Subcutaneous abdominal adipose tissue (tissue), 5 donors: ENCODE data around the gene GPR78.

Experiments used
- H3K27ac ChIP-seq: one replicate; pipeline ENCODE4 v1.7.0; 2013; ENCODE audit warnings: low read depth, mild to moderate bottlenecking, inconsistent platforms, low read length, moderate library complexity
- H3K27me3 ChIP-seq, 5 donors: one replicate each; pipeline ENCODE4 v1.7.0; 2013; ENCODE audit warnings: low read length in 5 of 5, inconsistent platforms in 1 of 5; ENCODE audit not compliant: control insufficient read depth in 5 of 5, insufficient read depth in 4 of 5
- H3K36me3 ChIP-seq, 5 donors: one replicate each; pipeline ENCODE4 v1.7.0; 2013; ENCODE audit warnings: low read length in 5 of 5; ENCODE audit not compliant: control insufficient read depth in 5 of 5, insufficient read depth in 5 of 5
- H3K4me1 ChIP-seq, 5 donors: one replicate each; pipeline ENCODE4 v1.7.0; 2013; ENCODE audit warnings: low read length in 5 of 5, mild to moderate bottlenecking in 3 of 5, moderate library complexity in 1 of 5; ENCODE audit not compliant: control insufficient read depth in 5 of 5, insufficient read depth in 5 of 5
- H3K4me3 ChIP-seq, 5 donors: one replicate each; pipeline ENCODE4 v1.7.0; 2013; ENCODE audit warnings: low read length in 5 of 5, low read depth in 1 of 5
- H3K9ac ChIP-seq, 5 donors: one replicate each; pipeline ENCODE4 v1.7.0; 2013; ENCODE audit warnings: low read length in 5 of 5, mild to moderate bottlenecking in 4 of 5, moderate library complexity in 3 of 5
- H3K9me3 ChIP-seq, 5 donors: one replicate each; pipeline ENCODE4 v1.7.0; 2013; ENCODE audit warnings: low read length in 5 of 5; ENCODE audit not compliant: control insufficient read depth in 5 of 5
- donor health status: healthy.
- donor health status: healthy.
- donor health status: healthy.
- donor health status: healthy.
- donor health status: healthy.

GPR78 gene

GRCh38 chr4:8553991-8554405, 26.2 kb upstream of the GPR78 start:
- Histone ChIP-seq H3K27ac (no peak overlapping the region), H3K9ac (no peak overlapping the region), H3K4me1 (no peaks in the 10 kb centered on the region), H3K9me3 (peaks cover 0 to 5% (median 0%) of the 10 kb centered on the region in 5 donors), H3K27me3 (peaks cover 0 to 6% (median 2%) of the 10 kb centered on the region in 5 donors), H3K4me3 (no peak overlapping the region), H3K36me3 (no peaks in the 10 kb centered on the region)

GRCh38 chr4:8554555-8555100, 25.6 kb upstream of the GPR78 start:
- no peaks in the 10 kb centered on the region for H3K36me3 ChIP-seq
- peaks cover 0 to 9% (median 2%) of the 10 kb centered on the region in 5 donors for H3K27me3 ChIP-seq
- no peak overlapping the region for H3K27ac ChIP-seq
- peaks cover 0 to 5% (median 0%) of the 10 kb centered on the region in 5 donors for H3K9me3 ChIP-seq
- H3K4me3 ChIP-seq, result no peak overlapping the region
- no peaks in the 10 kb centered on the region for H3K4me1 ChIP-seq
- H3K9ac ChIP-seq, result no peak overlapping the region

- Histone ChIP-seq H3K4me1 (no peaks in the 10 kb centered on the region), H3K9ac (no peak overlapping the region), H3K36me3 (no peaks in the 10 kb centered on the region), H3K27me3 (peaks cover 0 to 11% (median 2%) of the 10 kb centered on the region in 5 donors), H3K9me3 (peaks cover 0 to 5% (median 0%) of the 10 kb centered on the region in 5 donors), H3K27ac (no peak overlapping the region), H3K4me3 (no peak overlapping the region)
Measured at GRCh38 chr4:8555716-8556115, 24.5 kb upstream of the GPR78 start.

- no peak overlapping the region for H3K9ac ChIP-seq
- peaks cover 0 to 3% (median 0%) of the 10 kb centered on the region in 5 donors for H3K9me3 ChIP-seq
- no peaks in the 10 kb centered on the region for H3K4me1 ChIP-seq
- no peak overlapping the region for H3K4me3 ChIP-seq
- H3K36me3 ChIP-seq, result no peaks in the 10 kb centered on the region
- H3K27ac ChIP-seq, result no peak overlapping the region
- peaks cover 0 to 11% (median 2%) of the 10 kb centered on the region in 5 donors for H3K27me3 ChIP-seq
Measured at GRCh38 chr4:8556341-8557150, 23.6 kb upstream of the GPR78 start.

GRCh38 chr4:8557151-8558076, 22.8 kb upstream of the GPR78 start:
- no peak overlapping the region for H3K27ac ChIP-seq
- H3K36me3 ChIP-seq, result no peaks in the 10 kb centered on the region
- no peaks in the 10 kb centered on the region for H3K9me3 ChIP-seq
- no peak overlapping the region for H3K4me3 ChIP-seq
- H3K4me1 ChIP-seq, result no peaks in the 10 kb centered on the region
- peaks cover 0 to 9% (median 2%) of the 10 kb centered on the region in 5 donors for H3K27me3 ChIP-seq
- no peak overlapping the region for H3K9ac ChIP-seq

- Histone ChIP-seq H3K4me1 (no peaks in the 10 kb centered on the region), H3K9ac (no peak overlapping the region), H3K27me3 (peaks cover 0 to 9% (median 2%) of the 10 kb centered on the region in 5 donors), H3K27ac (no peak overlapping the region), H3K9me3 (no peaks in the 10 kb centered on the region), H3K36me3 (no peaks in the 10 kb centered on the region), H3K4me3 (no peak overlapping the region)
Measured at GRCh38 chr4:8558080-8558960, 21.9 kb upstream of the GPR78 start.

- Histone ChIP-seq H3K27me3 (peaks cover 0 to 9% (median 2%) of the 10 kb centered on the region in 5 donors), H3K4me3 (no peak overlapping the region)
Measured at GRCh38 chr4:8559011-8559410, 21.2 kb upstream of the GPR78 start.

GRCh38 chr4:8559524-8560264, 20.5 kb upstream of the GPR78 start:
- Histone ChIP-seq H3K9me3 (no peaks in the 10 kb centered on the region), H3K27me3 (peaks cover 0 to 9% (median 2%) of the 10 kb centered on the region in 5 donors), H3K36me3 (no peaks in the 10 kb centered on the region), H3K9ac (no peak overlapping the region), H3K4me3 (no peak overlapping the region), H3K4me1 (no peaks in the 10 kb centered on the region), H3K27ac (no peak overlapping the region)

More at GRCh38 chr4:8559011-8559410, 21.2 kb upstream of the GPR78 start:
- Histone ChIP-seq H3K4me1 (no peaks in the 10 kb centered on the region), H3K9me3 (no peaks in the 10 kb centered on the region), H3K27ac (no peak overlapping the region), H3K9ac (no peak overlapping the region), H3K36me3 (no peaks in the 10 kb centered on the region)
